Activated CD4-positive, alpha-beta T cell treated with anti-CD3 and anti-CD28 coated beads, Interleukin-10, Interleukin-2, amounts not matched to agents 100 ng/mL and 50 ng/mL, durations not matched to agents 16 hours and 8 hours (primary cell): ENCODE results near the gene MAP3K1.

Experiments
- DNase-seq: peaks from one replicate; pipeline ENCODE4 v3.0.0-alpha.2; 2020

Gene MAP3K1

DNA sequence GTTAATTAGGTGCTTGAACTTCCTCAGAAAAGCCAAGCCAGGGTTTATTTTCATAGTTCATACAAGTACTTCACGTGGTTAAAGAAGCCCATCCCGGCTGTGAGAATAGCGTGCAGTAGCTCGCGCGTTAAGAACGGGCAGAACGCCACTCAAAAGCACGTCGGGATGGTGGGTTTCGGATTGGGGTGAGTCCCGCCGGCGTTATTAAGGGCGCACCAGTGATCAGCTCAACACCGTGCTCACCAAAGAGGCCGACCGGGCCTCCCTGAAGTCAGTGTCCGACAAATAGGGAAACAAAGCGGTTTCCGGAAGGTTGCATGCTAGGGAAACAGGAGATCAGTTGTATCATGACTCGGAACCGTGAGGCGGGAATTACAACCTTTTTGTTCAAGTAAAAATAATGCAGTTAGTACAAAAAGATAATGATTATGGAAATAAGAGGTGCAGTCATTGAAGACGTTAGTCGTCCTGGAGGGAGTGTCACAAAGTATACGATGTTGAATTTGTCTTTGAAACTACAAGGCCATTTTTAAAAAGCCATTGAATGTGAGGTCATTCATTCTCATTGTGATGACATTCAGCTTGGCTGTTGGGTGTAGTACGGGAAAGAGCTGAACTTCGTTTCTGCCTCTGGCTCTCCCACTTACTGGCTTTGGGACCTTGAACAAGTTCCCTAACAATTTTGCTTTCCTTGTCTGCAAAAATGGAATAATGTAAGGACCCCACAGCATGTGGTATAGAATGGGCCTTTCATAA is 95.0 kb downstream of the MAP3K1 start:
- DNase-seq = peak; percentile 62

DNA sequence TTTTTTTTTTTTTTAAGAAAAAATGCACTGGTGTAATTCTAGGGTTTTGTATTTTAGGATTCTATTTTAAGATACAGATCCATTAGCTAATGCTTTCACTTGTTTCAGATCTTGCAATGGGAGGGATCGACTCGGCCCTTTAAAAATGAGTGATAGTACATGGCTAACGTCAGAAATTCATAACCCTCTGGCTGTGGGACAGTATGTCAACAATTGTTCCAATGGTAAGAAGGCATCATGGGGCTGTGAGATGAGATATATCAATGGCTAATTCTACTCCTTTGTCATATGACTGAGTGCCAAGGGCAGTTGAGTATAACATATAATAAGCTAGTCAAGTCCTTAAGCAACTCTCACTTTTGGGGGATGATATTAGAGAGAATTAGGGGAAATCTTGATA is 98.4 kb downstream of the MAP3K1 start:
- no peak for DNase-seq

DNA sequence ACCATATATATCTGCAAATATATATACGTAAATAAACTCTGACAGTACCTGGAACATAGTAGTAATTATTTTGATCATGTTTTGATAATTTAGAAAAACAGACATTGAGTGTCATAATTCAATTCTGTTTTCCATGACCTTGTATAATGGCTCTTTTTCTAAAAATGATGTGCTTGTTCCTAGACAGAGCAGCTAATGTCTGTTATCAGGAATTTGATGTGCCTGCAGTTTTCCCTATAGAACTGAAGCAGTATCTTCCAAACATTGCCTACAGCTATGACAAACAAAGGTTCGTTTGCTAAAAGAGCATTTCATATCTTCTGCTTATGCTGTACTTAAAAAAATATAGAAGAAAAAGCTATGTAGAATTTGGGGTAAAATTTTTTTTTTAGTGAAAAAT is 99.3 kb downstream of the MAP3K1 start:
- DNase-seq = no peak

DNA sequence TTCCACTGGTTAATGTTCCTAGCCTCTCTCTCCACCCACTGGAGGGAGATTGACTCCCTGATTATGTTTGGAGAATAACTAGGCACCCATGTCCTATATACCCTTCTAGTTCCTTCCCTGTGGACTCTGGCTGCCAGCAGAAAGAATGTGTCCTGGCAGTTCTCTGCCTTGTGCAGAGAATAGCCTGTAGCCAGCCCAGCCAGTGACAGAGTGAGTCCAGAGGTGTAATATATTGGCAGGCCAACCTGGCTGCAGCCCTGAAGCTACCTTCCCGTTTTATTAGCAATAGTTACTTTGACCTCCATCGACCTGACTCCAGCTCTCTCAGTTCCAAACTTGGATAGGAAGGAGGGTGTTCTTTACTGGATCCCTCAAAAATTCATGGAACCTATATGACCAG is 102.2 kb downstream of the MAP3K1 start:
- DNase-seq = no peak

DNA sequence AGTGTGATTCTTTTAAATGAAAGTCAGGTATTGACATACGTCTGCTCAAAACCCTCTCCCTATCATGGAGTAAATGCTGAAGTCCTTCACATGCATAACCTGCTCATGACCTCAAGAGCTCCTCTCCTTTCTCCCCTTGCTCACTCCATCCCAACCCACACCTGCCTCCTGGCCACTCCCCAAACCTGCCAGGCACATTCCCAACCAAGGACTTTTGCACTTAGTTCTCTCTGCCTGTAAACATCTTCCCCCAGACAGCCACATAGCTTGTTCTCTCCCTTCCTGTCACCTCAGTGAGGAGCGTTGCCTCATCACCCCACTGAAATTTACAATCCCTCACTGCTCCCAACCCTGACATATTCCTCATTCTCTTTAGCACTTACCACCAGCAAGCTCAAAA is 102.7 kb downstream of the MAP3K1 start:
- no peak for DNase-seq

DNA sequence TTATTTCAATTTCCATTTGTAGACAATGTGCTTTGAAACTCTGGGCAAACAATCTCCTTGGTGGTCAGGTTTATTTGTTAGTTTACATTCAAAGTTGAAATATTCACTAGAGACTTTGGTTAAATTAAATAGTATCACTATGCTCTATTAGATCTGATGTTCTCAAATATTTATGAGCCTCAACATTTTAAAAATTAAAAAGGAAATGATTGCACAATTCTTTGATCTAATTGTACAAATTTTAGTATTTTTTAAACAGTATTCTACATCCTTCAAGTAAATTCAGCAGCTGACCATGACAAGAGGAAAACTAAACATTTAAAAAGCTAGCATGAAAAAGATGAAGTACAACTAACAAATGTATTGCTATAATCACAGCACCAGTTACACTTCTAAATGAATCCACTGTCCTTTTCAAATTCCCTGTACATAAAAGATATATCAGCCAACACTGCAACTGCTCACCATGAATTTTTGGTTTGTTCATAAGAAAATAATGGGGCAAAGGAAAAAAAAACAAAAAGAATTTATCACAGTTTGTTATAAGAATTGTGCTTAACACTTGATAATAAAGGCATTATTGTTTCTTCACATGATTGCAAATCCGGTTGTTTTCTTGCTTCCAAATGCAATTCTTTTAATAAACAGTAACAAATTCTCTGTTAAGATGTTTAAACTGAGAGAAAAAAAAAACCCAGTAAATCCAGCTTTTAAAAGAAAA is 104.8 kb downstream of the MAP3K1 start:
- DNase-seq = no peak

DNA sequence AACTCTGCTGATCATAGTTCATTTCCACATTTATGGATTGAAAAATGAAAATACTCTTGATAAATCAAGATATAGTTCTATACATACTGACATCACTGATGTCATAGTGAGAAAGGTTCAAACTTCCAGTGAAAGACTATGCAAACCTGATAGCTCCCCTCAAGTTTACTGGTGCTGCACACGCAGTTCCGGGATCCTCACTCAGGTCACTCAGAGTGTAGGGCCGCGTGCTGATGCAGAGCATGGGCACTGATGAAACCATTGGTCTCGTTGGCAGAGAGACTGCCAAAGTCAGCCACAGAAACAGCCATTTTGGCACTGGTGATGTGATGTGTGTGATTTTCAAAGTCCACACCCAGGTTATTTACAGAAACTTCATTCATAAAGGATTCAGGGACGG is 107.6 kb downstream of the MAP3K1 start:
- no peak for DNase-seq

DNA sequence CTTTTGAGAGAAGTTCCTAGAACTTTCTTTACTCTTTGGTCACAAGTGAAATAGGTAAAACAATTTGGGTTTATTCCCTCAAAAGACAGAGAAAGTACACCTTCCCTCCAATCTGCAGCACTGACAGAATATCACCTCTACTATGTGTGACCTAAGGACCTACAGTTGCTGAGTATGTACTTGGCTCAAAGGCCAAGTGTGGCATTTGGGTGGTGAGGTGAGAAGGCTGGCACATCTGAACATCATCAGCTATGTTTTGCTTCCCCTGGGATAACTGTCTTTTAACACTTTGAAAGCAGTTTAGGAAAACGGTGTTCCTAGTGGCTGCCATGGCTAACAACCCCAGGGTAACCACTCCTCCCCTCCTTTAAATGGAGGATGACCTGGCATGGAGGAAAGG is 119.0 kb downstream of the MAP3K1 start:
- no peak for DNase-seq

DNA sequence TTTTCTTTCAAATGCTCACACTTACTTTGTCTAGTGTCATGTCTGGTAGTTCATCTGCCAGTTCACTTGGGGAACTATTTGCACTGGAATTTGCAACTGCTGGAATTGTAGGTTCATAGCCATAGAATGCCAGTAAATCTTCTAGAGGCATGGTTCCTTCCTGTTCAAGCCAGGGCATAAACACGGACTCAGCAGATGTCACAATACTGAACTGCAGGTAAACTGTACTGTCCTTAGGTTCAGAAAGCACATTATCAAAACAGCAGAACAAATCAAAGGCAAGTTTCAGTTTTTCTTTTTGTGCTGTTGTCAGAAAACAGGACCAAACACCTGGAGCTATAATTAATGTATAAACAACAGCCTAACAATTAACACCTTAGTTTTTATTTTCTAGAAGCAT is 123.5 kb downstream of the MAP3K1 start:
- DNase-seq = no peak

DNA sequence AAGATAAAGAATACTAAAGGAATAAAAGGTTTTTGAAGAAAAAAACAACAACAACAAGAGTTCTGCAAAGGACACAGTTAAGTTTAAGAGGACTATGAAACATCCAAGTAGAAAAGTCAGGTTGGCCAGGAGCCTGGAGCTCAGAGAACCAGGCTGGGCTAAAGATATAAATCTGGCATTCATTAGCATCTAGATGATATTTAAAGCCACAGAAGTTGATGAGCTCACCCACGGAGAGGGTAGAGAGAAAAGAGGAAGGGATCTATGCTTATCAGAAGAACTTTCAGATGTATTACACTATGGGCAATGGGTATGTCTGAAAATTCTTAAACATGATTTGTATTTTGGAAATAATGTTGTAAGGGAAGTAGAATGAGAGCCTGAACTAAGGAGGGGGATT is 126.6 kb downstream of the MAP3K1 start:
- no peak for DNase-seq
